ENCODE results near the gene DEFB129. TPM values are rescaled to one million over a fixed set of nuclear protein-coding genes. Genes with fewer than 3 reads are reported as not detected.

Gene DEFB129
- total and polyA plus RNA-seq, 10 of the 15 experiments (the other 5 are each of a cell fraction or from before 2014, with no cell fraction given) = not detected

DNA sequence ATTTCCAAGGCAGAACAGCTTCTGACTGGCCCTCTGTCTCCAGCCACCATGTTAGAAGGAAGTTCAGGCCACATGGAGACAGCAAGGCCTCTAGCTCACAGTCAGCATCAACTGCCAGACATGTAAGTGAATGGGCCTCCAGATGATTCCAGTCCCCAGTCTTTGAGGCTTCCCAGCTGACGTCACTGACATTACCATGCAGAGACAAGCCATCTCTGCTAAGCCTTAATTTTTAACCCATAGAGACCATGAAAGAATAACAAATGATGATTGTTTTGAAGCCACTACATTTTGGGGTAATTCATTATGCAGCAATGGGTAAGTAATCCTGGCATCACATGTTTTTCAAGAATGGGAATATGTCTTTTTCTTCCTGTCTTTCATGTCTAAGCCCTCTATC is 11.3 kb upstream of the DEFB129 start:
- in situ Hi-C loops (cut with MboI) (no loop called here), intact Hi-C loops (cut with micrococcal nuclease; ENCODE audit: unreplicated experiment) (no loop called here)
- WGBS (ENCODE audit: insufficient coverage, insufficient replicate concordance, low lambda C conversion rate, missing lambda C conversion rate) = 76% methylated on average over 1 of the region's 1 CpG
- TF ChIP-seq EED (IDR thresholded peaks at IDR 0.05; ENCODE audit: low read depth) (no peak), MTA2 (IDR thresholded peaks at IDR 0.05; ENCODE audit: low read depth) (no peak), SPI1 (IDR thresholded peaks at IDR 0.05; ENCODE audit: borderline replicate concordance, insufficient read depth, low read depth, low read length) (no peak), CREB1 (IDR thresholded peaks at IDR 0.05; ENCODE audit: low read depth) (no peak), SRF (IDR thresholded peaks at IDR 0.05; ENCODE audit: low read depth in 2 of 2, low read length in 2 of 2) (no peak), GATAD2B (conservative IDR thresholded peaks at IDR 0.05; ENCODE audit: low read depth) (no peak), ZNF207 (IDR thresholded peaks at IDR 0.05; ENCODE audit: borderline replicate concordance) (no peak), WRNIP1 (IDR thresholded peaks at IDR 0.05; ENCODE audit: borderline replicate concordance, low read depth, low read length) (no peak), STAT3 (IDR thresholded peaks at IDR 0.05; ENCODE audit: low read depth, low read length) (no peak)
- TF ChIP-seq, protein P1, sequence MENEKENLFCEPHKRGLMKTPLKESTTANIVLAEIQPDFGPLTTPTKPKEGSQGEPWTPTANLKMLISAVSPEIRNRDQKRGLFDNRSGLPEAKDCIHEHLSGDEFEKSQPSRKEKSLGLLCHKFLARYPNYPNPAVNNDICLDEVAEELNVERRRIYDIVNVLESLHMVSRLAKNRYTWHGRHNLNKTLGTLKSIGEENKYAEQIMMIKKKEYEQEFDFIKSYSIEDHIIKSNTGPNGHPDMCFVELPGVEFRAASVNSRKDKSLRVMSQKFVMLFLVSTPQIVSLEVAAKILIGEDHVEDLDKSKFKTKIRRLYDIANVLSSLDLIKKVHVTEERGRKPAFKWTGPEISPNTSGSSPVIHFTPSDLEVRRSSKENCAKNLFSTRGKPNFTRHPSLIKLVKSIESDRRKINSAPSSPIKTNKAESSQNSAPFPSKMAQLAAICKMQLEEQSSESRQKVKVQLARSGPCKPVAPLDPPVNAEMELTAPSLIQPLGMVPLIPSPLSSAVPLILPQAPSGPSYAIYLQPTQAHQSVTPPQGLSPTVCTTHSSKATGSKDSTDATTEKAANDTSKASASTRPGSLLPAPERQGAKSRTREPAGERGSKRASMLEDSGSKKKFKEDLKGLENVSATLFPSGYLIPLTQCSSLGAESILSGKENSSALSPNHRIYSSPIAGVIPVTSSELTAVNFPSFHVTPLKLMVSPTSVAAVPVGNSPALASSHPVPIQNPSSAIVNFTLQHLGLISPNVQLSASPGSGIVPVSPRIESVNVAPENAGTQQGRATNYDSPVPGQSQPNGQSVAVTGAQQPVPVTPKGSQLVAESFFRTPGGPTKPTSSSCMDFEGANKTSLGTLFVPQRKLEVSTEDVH (IDR thresholded peaks at IDR 0.05; ENCODE audit: low read depth, partially characterized antibody) = no peak
- TF ChIP-seq, protein P2, sequence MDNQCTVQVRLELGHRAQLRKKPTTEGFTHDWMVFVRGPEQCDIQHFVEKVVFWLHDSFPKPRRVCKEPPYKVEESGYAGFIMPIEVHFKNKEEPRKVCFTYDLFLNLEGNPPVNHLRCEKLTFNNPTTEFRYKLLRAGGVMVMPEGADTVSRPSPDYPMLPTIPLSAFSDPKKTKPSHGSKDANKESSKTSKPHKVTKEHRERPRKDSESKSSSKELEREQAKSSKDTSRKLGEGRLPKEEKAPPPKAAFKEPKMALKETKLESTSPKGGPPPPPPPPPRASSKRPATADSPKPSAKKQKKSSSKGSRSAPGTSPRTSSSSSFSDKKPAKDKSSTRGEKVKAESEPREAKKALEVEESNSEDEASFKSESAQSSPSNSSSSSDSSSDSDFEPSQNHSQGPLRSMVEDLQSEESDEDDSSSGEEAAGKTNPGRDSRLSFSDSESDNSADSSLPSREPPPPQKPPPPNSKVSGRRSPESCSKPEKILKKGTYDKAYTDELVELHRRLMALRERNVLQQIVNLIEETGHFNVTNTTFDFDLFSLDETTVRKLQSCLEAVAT (IDR thresholded peaks at IDR 0.05) = no peak
- TF ChIP-seq, protein P3, sequence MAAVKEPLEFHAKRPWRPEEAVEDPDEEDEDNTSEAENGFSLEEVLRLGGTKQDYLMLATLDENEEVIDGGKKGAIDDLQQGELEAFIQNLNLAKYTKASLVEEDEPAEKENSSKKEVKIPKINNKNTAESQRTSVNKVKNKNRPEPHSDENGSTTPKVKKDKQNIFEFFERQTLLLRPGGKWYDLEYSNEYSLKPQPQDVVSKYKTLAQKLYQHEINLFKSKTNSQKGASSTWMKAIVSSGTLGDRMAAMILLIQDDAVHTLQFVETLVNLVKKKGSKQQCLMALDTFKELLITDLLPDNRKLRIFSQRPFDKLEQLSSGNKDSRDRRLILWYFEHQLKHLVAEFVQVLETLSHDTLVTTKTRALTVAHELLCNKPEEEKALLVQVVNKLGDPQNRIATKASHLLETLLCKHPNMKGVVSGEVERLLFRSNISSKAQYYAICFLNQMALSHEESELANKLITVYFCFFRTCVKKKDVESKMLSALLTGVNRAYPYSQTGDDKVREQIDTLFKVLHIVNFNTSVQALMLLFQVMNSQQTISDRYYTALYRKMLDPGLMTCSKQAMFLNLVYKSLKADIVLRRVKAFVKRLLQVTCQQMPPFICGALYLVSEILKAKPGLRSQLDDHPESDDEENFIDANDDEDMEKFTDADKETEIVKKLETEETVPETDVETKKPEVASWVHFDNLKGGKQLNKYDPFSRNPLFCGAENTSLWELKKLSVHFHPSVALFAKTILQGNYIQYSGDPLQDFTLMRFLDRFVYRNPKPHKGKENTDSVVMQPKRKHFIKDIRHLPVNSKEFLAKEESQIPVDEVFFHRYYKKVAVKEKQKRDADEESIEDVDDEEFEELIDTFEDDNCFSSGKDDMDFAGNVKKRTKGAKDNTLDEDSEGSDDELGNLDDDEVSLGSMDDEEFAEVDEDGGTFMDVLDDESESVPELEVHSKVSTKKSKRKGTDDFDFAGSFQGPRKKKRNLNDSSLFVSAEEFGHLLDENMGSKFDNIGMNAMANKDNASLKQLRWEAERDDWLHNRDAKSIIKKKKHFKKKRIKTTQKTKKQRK (IDR thresholded peaks at IDR 0.05; ENCODE audit: low read depth, low read length) = no peak
- TF ChIP-seq, protein P4, sequence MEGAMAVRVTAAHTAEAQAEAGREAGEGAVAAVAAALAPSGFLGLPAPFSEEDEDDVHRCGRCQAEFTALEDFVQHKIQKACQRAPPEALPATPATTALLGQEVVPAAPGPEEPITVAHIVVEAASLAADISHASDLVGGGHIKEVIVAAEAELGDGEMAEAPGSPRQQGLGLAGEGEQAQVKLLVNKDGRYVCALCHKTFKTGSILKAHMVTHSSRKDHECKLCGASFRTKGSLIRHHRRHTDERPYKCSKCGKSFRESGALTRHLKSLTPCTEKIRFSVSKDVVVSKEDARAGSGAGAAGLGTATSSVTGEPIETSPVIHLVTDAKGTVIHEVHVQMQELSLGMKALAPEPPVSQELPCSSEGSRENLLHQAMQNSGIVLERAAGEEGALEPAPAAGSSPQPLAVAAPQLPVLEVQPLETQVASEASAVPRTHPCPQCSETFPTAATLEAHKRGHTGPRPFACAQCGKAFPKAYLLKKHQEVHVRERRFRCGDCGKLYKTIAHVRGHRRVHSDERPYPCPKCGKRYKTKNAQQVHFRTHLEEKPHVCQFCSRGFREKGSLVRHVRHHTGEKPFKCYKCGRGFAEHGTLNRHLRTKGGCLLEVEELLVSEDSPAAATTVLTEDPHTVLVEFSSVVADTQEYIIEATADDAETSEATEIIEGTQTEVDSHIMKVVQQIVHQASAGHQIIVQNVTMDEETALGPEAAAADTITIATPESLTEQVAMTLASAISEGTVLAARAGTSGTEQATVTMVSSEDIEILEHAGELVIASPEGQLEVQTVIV (IDR thresholded peaks at IDR 0.05; ENCODE audit: borderline replicate concordance, partially characterized antibody) = no peak
- no TSS peak for BruUV-seq (replicated peaks)
- no peaks in the 10 kb centered on the region for H4K20me1 ChIP-seq (ENCODE audit: control insufficient read depth, insufficient read depth)
- no peaks in the 10 kb centered on the region for H3K9me3 ChIP-seq (replicated peaks; ENCODE audit: control insufficient read depth, insufficient read depth, low read length)
- ChIA-PET RAD21 (ENCODE audit: unreplicated experiment) (no interaction called here), CTCF (interaction anchor here (0.6 kb wide), 1 partner anchor 8 kb away, joined by 3 read pairs; no protein-coding TSS in a partner anchor), POLR2A (no interaction called here), SMC1A (ENCODE audit: uncharacterized antibody, unreplicated experiment) (interaction anchor here (2.5 to 3.9 kb wide), 2 partner anchors 50 to 115 kb away, joined by 10 to 16 read pairs; no protein-coding TSS in a partner anchor)
- H3K27me3 ChIP-seq (replicated peaks in 1 of 2; ENCODE audit: control insufficient read depth in 2 of 2, insufficient read depth in 2 of 2, low read length in 1 of 2) = no peaks in the 10 kb centered on the region
- H3K9ac ChIP-seq (ENCODE audit: control insufficient read depth, insufficient read depth, low read length) = no peak overlapping the region
- FAIRE-seq (no peak), ATAC-seq (no peak), DNase-seq (ENCODE audit: low read depth, low spot score) (no peak)
- no peak overlapping the region for H2AFZ ChIP-seq (ENCODE audit: control insufficient read depth, low read depth, low read length)
- H3K4me1 ChIP-seq (ENCODE audit: control insufficient read depth, insufficient read depth, low read length) = no peaks in the 10 kb centered on the region
- H3K79me2 ChIP-seq (ENCODE audit: control insufficient read depth, insufficient read depth, low read length) = no peaks in the 10 kb centered on the region
- H3K27ac ChIP-seq (ENCODE audit: control insufficient read depth, insufficient read depth) = no peak overlapping the region
- H3K36me3 ChIP-seq (ENCODE audit: control insufficient read depth in 2 of 2, insufficient read depth in 2 of 2, low read length in 1 of 2) = no peaks in the 10 kb centered on the region
- H3K4me2 ChIP-seq (ENCODE audit: control insufficient read depth, insufficient read depth) = no peak overlapping the region
- no peak overlapping the region for H3K4me3 ChIP-seq

Measured in GM12878 (cell line).